Left lung (tissue), 10 donors: ENCODE data around the gene DPH2. TPM values are rescaled to one million over a fixed set of nuclear protein-coding genes. Genes with fewer than 3 reads are reported as not detected.

ENCODE experiments used
- ATAC-seq: fragments of 200-7000 bp; cut with Tn5 transposase; one replicate; pipeline ENCODE4 v1.9.1; 2020; ENCODE audit warnings: moderate library complexity
- DNase-seq, 4 donors: peaks; one replicate each; pipeline ENCODE4 v3.0.0-alpha.2; 2013 to 2020
- H3K27ac ChIP-seq, 2 donors: fragments of 200-600 bp; sonication (generic) in 1 of 2; one replicate each; pipeline versions ENCODE4 v1.5.0 to v1.8.0; 2020 to 2021
- H3K27me3 ChIP-seq, 2 donors: fragments of 200-600 bp; sonication (generic) in 1 of 2; one replicate each; pipeline versions ENCODE4 v1.5.0 to v1.8.0; 2020 to 2021
- H3K36me3 ChIP-seq, 2 donors: fragments of 200-600 bp; sonication (generic) in 1 of 2; one replicate each; pipeline versions ENCODE4 v1.5.0 to v1.8.0; 2020 to 2021
- H3K4me1 ChIP-seq, 2 donors: fragments of 200-600 bp; one replicate each; pipeline ENCODE4 v1.8.0; 2021
- H3K4me3 ChIP-seq, 2 donors: fragments of 200-600 bp; sonication (generic) in 1 of 2; one replicate each; pipeline versions ENCODE4 v1.5.0 to v1.8.0; 2020 to 2021; ENCODE audit warnings: mild to moderate bottlenecking in 1 of 2
- H3K9me3 ChIP-seq, 2 donors: fragments of 200-600 bp; sonication (generic) in 1 of 2; one replicate each; pipeline versions ENCODE4 v1.5.0 to v1.8.0; 2020 to 2021
- CTCF ChIP-seq, 2 donors: fragments of 200-600 bp; sonication (generic) in 1 of 2; IDR thresholded peaks; one replicate each; pipeline versions ENCODE4 v1.5.0 to v1.8.0; 2021; ENCODE audit warnings: antibody characterized with exemption in 2 of 2
- intact Hi-C, 2 donors: fragments of 100-400 bp; cut with DNase I; formaldehyde crosslinking; loops; one replicate each; pipeline versions ENCODE4 v1.11.2 to v1.14.2; 2022
- polyA plus RNA-seq, 6 donors: library from polyadenylated mRNA; unstranded; fragments of 120-200 nt; gene quantifications; one replicate each; pipeline ENCODE4 v1.2.1, GENCODE V29; 2013; ENCODE audit not compliant: insufficient read length in 6 of 6
- total RNA-seq, 2 donors: library from RNA; stranded (reverse); fragmentation: NEBNext Ultra II Directional; extraction: Animal tissue kit (Norgen Biotek cat#: 25700); gene quantifications; one replicate each; pipeline ENCODE4 v1.2.1, GENCODE V29; 2021
- donor health status: DM: no; HTN: yes; CAD: no.
- donor health status: DM: no; HTN: no; CAD: no.

DPH2 gene
- total and polyA plus RNA-seq, 8 donors = 13.5 to 24.8 (median 18.9) TPM

GRCh38 chr1:43936431-43937151, 33.2 kb upstream of the DPH2 start:
- intact Hi-C loops = loop anchor here in 1 of 2 donors (10.0 kb wide), 1 partner anchor 172 kb away; no protein-coding TSS in a partner anchor
- Histone ChIP-seq H3K4me1 (peaks cover 8 to 39% of the 10 kb centered on the region in 2 donors), H3K4me3 (peak overlapping the region; percentile 15 to 36), H3K27ac (no peak overlapping the region), H3K9me3 (no peaks in the 10 kb centered on the region), H3K36me3 (no peaks in the 10 kb centered on the region), H3K27me3 (peaks cover 0 to 45% of the 10 kb centered on the region in 2 donors)
- TF ChIP-seq CTCF (IDR thresholded peaks at IDR 0.05) = no peak
- peak; percentile 9 for ATAC-seq
- DNase-seq = peak in 3 of 4 donors; percentile 18 to 83 (median 36)

- H3K27me3 ChIP-seq = peaks cover 0 to 45% of the 10 kb centered on the region in 2 donors
- intact Hi-C loops = loop anchor here in 1 of 2 donors (10.0 kb wide), 1 partner anchor 173 kb away; no protein-coding TSS in a partner anchor
- peaks cover 8 to 39% of the 10 kb centered on the region in 2 donors for H3K4me1 ChIP-seq
- H3K27ac ChIP-seq = no peak overlapping the region
- no peak for TF ChIP-seq CTCF (IDR thresholded peaks at IDR 0.05)
- no peak overlapping the region for H3K4me3 ChIP-seq
- ATAC-seq (no peak), DNase-seq (no peak)
- H3K36me3 ChIP-seq = no peaks in the 10 kb centered on the region
- no peaks in the 10 kb centered on the region for H3K9me3 ChIP-seq
These were observed 32.5 kb upstream of the DPH2 start for GRCh38 chr1:43937179-43937865.

GRCh38 chr1:43938383-43938782, 31.4 kb upstream of the DPH2 start:
- intact Hi-C loops = loop anchor here in 1 of 2 donors (10.0 kb wide), 1 partner anchor 174 kb away; no protein-coding TSS in a partner anchor

GRCh38 chr1:43938892-43939587, 30.8 kb upstream of the DPH2 start:
- H3K36me3 ChIP-seq = no peaks in the 10 kb centered on the region
- DNase-seq = peak in 2 of 4 donors; percentile 24 to 56
- no peak for TF ChIP-seq CTCF (IDR thresholded peaks at IDR 0.05)
- H3K4me3 ChIP-seq = no peak overlapping the region
- peaks cover 4 to 27% of the 10 kb centered on the region in 2 donors for H3K4me1 ChIP-seq
- no peak for ATAC-seq
- intact Hi-C loops = loop anchor here in 1 of 2 donors (10.0 kb wide), 1 partner anchor 174 kb away; no protein-coding TSS in a partner anchor
- H3K27ac ChIP-seq = no peak overlapping the region
- no peaks in the 10 kb centered on the region for H3K9me3 ChIP-seq
- H3K27me3 ChIP-seq = peaks cover 0 to 29% of the 10 kb centered on the region in 2 donors

More at GRCh38 chr1:43938383-43938782, 31.4 kb upstream of the DPH2 start:
- Histone ChIP-seq H3K4me3 (no peak overlapping the region), H3K9me3 (no peaks in the 10 kb centered on the region), H3K27ac (no peak overlapping the region), H3K27me3 (peaks cover 0 to 35% of the 10 kb centered on the region in 2 donors), H3K36me3 (no peaks in the 10 kb centered on the region), H3K4me1 (peaks cover 8 to 33% of the 10 kb centered on the region in 2 donors)
- no peak for DNase-seq
- ATAC-seq = no peak
- TF ChIP-seq CTCF (IDR thresholded peaks at IDR 0.05) = no peak
